Ascending aorta (tissue), 2 donors: ENCODE data around the gene GPR62. TPM values are rescaled to one million over a fixed set of nuclear protein-coding genes. Genes with fewer than 3 reads are reported as not detected.
A peak's percentile ranks its signal among the peaks of the same experiment; 100 is the strongest.

Experiments
- DNase-seq, 2 donors: peaks; one replicate each; pipeline ENCODE4 v3.0.0-alpha.2; 2019; ENCODE audit warnings: low spot score in 2 of 2
- H3K27ac ChIP-seq, 2 donors: fragments of 200-600 bp; sonication (generic); one replicate each; pipeline ENCODE4 v1.5.1; 2016 to 2017; ENCODE audit warnings: mild to moderate bottlenecking in 1 of 2
- H3K27me3 ChIP-seq: fragments of 200-600 bp; sonication (generic); one replicate; pipeline ENCODE4 v1.5.1; 2017
- H3K36me3 ChIP-seq, 2 donors: fragments of 200-600 bp; sonication (generic); one replicate each; pipeline ENCODE4 v1.5.1; 2016
- H3K4me1 ChIP-seq, 2 donors: fragments of 200-600 bp; sonication (generic); one replicate each; pipeline ENCODE4 v1.5.1; 2016 to 2017; ENCODE audit warnings: mild to moderate bottlenecking in 1 of 2
- H3K4me3 ChIP-seq, 2 donors: fragments of 200-600 bp; sonication (generic); one replicate each; pipeline ENCODE4 v1.5.1; 2016 to 2017; ENCODE audit warnings: mild to moderate bottlenecking in 1 of 2
- H3K9me3 ChIP-seq, 2 donors: fragments of 200-600 bp; sonication (generic); one replicate each; pipeline ENCODE4 v1.5.1; 2016
- CTCF ChIP-seq, 3 experiments: fragments of 200-600 bp in 2 of 3; fragments of 450-650 bp in 1 of 3; sonication (generic) in 2 of 3; IDR thresholded peaks; one replicate each; pipeline ENCODE4 v1.5.1; 2016 to 2019; ENCODE audit warnings: antibody characterized with exemption in 3 of 3, mild to moderate bottlenecking in 1 of 3, moderate library complexity in 1 of 3
- intact Hi-C: fragments of 100-400 bp; cut with DNase I; formaldehyde crosslinking; loops from one replicate; pipeline ENCODE4 v1.15.1; 2023
- total RNA-seq: library from RNA; depleted of rRNA; stranded (reverse); fragments of >200 nt; gene quantifications from one replicate; pipeline ENCODE4 v1.1.0, GENCODE V29; 2016

GPR62 gene
- total RNA-seq, 1 donor from 2014 or later = not detected

DNA sequence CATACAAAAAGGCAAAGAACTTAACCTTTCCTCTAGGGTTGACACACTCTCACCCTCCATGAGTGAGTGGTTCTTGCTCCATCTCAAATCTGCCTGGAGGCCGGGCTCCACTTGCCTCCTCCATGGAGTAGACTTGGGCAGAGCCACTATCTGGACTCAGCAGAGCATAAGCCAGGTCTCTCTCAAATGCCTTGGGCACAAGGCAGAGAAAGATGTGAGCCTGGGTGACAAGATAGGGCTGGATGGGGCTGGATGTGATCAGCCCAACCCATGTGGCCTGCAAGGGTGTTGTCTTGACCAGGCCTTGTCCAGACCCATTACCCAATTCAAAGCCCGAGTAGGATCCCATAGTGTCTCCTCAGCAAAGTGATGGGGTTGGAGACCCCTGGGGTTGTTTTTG is 44.7 kb downstream of the GPR62 start:
- intact Hi-C loops = loop anchor here (5.0 kb wide), 1 partner anchor 337 kb away; no protein-coding TSS in a partner anchor
- Histone ChIP-seq H3K9me3 (no peaks in the 10 kb centered on the region), H3K36me3 (peaks cover 0 to under 1% of the 10 kb centered on the region in 2 donors), H3K27me3 (no peaks in the 10 kb centered on the region), H3K4me3 (no peak overlapping the region), H3K4me1 (peaks cover 3 to 5% of the 10 kb centered on the region in 2 donors), H3K27ac (no peak overlapping the region)
- no peak for TF ChIP-seq CTCF (IDR thresholded peaks at IDR 0.05)
- DNase-seq = no peak

DNA sequence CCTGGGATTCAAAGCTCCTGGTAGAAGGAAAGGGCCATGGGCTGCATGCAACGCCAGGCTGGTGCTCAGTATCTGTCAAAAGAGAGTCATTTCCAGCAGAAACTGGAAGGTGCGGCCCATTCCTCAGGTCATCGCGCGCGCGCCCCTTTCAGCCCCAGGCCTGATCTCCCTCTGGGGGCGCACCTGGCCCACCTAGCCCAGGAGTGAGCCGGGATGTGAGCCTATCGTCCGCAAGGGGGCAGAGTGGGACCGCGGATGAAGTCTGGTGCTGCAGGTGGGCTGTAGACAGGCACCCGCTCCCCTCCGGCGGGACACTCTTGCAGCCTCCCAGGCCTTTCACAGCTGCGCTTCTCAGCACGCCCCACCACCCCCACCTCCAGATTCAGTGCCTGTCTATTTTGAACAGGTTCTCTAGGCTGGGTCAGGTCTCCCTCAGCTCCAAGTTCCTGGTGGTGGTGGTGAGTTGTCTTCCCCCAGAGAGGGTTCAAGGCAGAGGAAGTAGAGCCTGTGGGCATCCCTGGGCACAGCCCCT is 46.3 kb downstream of the GPR62 start:
- peak in 1 of 2 donors; percentile 87 for DNase-seq
- TF ChIP-seq CTCF (IDR thresholded peaks at IDR 0.05) = peak; percentile 91 to 98 (median 97)
- Histone ChIP-seq H3K27ac (no peak overlapping the region), H3K9me3 (no peaks in the 10 kb centered on the region), H3K4me1 (peaks cover 0 to 19% of the 10 kb centered on the region in 2 donors), H3K4me3 (no peak overlapping the region), H3K36me3 (no peaks in the 10 kb centered on the region), H3K27me3 (no peaks in the 10 kb centered on the region)
- intact Hi-C loops = loop anchor here (1.0 to 5.0 kb wide), 3 partner anchors 122 to 336 kb away; no protein-coding TSS in a partner anchor

- TF ChIP-seq CTCF (IDR thresholded peaks at IDR 0.05) = no peak
- no peak for DNase-seq
- intact Hi-C loops = loop anchor here (5.0 kb wide), 1 partner anchor 335 kb away; no protein-coding TSS in a partner anchor
- Histone ChIP-seq H3K27me3 (no peaks in the 10 kb centered on the region), H3K4me3 (no peak overlapping the region), H3K4me1 (peaks cover 0 to 20% of the 10 kb centered on the region in 2 donors), H3K27ac (no peak overlapping the region), H3K9me3 (no peaks in the 10 kb centered on the region), H3K36me3 (no peaks in the 10 kb centered on the region)
These were observed 47.6 kb downstream of the GPR62 start for GRCh38 chr3:52002748-52003147.

DNA sequence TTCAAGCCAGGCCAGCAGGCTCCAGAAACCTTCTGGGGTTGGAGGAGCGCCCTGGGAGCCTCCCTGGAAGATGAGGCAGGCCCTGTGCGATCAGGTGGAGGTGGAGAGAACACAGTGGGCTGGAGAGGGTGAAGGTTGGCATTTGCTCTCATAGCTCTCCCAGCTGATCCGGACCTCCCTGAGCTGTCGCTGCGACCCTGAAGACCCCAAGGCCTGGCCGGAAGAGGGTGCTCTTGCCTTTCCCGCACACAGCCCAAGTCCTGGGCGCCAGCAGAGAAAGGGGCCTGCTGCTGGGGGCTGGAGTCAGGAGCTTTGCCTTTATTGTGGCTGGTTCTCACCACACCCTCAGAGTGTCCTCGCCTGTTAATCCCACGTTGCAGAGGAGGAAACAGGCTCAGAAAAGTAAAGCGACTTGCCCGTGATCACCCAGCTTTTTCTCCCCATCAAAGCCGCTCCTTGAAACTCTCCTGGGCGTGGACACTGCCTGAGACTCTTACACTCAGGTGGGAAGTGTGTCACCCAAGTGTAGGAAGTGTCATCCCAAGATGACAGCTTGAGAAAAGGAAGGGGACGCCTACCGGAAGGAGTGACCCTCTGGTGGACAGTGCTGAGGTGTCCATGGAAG is 49.1 kb downstream of the GPR62 start:
- Histone ChIP-seq H3K36me3 (no peaks in the 10 kb centered on the region), H3K9me3 (no peaks in the 10 kb centered on the region), H3K27ac (no peak overlapping the region), H3K4me3 (no peak overlapping the region), H3K4me1 (peaks cover 0 to 20% of the 10 kb centered on the region in 2 donors), H3K27me3 (no peaks in the 10 kb centered on the region)
- intact Hi-C loops = loop anchor here (1.0 to 5.0 kb wide), 2 partner anchors 49 to 333 kb away; no protein-coding TSS in a partner anchor
- no peak for DNase-seq
- TF ChIP-seq CTCF (IDR thresholded peaks at IDR 0.05) = peak; percentile 44 to 62 (median 53)

- Histone ChIP-seq H3K4me1 (peaks cover 0 to 20% of the 10 kb centered on the region in 2 donors), H3K27me3 (no peaks in the 10 kb centered on the region), H3K4me3 (peak overlapping the region in 1 of 2 donors; percentile 19), H3K9me3 (no peaks in the 10 kb centered on the region), H3K27ac (peak overlapping the region in 1 of 2 donors; percentile 54), H3K36me3 (no peaks in the 10 kb centered on the region)
- TF ChIP-seq CTCF (IDR thresholded peaks at IDR 0.05) = no peak
- no peak for DNase-seq
- intact Hi-C loops = loop anchor here (1.0 to 5.0 kb wide), 2 partner anchors 48 to 332 kb away; no protein-coding TSS in a partner anchor
These were observed 49.8 kb downstream of the GPR62 start for GRCh38 chr3:52004906-52005395.
